Measurements from ENCODE around the gene OTUD3. TPM values are rescaled to one million over a fixed set of nuclear protein-coding genes. Genes with fewer than 3 reads are reported as not detected.
"Not testable (repeated sequence)": the region's sequence is repeated elsewhere in the genome, so short reads cannot be mapped to it uniquely, and the experiment has no call there.

The OTUD3 gene
- 2.2 and 2.4 TPM in 2 replicates for total RNA-seq

- DNase-seq (ENCODE audit: low read depth in 2 of 2) = peak; percentile 95 to 98
These were observed at the start of gene OTUD3 for GRCh38 chr1:19882111-19883071. Gene OTUD3 (plus strand): TSS chr1:19882395. CDS start chr1:19882514, 119 bp downstream.

- DNase-seq (ENCODE audit: low read depth in 2 of 2) = no peak
These were observed 46.6 kb upstream of the OTUD3 start for GRCh38 chr1:19835578-19835977.

- DNase-seq (ENCODE audit: low read depth in 2 of 2) = no peak
These were observed 44.3 kb upstream of the OTUD3 start for GRCh38 chr1:19837866-19838265.

GRCh38 chr1:19840228-19840627 is 42.0 kb upstream of the OTUD3 start:
- no peak for DNase-seq (ENCODE audit: low read depth in 2 of 2)

DNA sequence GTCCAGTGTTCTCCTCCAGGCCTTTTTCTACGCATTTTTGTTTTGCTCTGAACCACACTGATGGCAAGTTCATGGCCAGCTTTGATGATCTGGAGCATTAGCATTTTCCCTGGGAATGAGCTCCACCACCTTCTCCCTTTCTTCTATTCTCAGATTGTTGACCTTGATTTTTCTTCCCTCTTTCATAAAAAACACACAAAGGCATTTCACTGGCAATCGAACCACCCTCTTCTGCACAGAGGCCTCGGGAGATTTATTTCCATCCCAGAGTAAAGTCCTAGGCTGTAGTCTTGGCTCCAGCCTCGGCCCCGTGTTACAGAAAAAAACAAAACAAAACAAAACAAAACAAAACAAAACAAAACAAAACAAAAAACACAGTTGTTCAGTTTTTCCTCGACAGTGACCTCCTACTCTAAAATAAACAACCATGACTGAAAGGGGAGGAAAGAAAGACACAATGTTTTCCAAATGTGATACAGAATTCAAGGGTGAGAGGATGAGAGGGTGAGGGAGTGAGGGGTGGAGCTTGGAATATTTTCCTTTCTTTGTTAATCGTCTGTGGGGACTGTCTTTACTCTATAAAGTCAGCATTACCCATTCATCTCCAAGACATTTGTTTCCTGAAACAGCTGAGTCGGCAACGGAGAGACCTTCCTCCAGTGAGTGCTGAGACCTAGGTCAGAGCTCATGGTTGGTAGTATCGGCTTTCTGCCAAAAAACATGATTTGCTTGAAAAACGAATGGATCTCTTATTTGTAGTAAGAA is 37.3 kb upstream of the OTUD3 start:
- no peak for DNase-seq (ENCODE audit: low read depth in 2 of 2)

- DNase-seq (ENCODE audit: low read depth in 2 of 2) = no peak
These were observed 36.6 kb upstream of the OTUD3 start for GRCh38 chr1:19845555-19845954.

- DNase-seq (ENCODE audit: low read depth in 2 of 2) = no peak
These were observed 35.9 kb upstream of the OTUD3 start for GRCh38 chr1:19846338-19846737.

GRCh38 chr1:19847334-19847733 is 34.9 kb upstream of the OTUD3 start:
- not testable (repeated sequence) for DNase-seq (ENCODE audit: low read depth in 2 of 2)

GRCh38 chr1:19849307-19849706 is 32.9 kb upstream of the OTUD3 start:
- not testable (repeated sequence) for DNase-seq (ENCODE audit: low read depth in 2 of 2)

- DNase-seq (ENCODE audit: low read depth in 2 of 2) = no peak
These were observed 32.0 kb upstream of the OTUD3 start for GRCh38 chr1:19850214-19850613.

- no peak for DNase-seq (ENCODE audit: low read depth in 2 of 2)
These were observed 30.2 kb upstream of the OTUD3 start for GRCh38 chr1:19852036-19852435.

GRCh38 chr1:19854866-19855265 is 27.3 kb upstream of the OTUD3 start:
- no peak for DNase-seq (ENCODE audit: low read depth in 2 of 2)

GRCh38 chr1:19858893-19859292 is 23.3 kb upstream of the OTUD3 start:
- DNase-seq (ENCODE audit: low read depth in 2 of 2) = no peak

GRCh38 chr1:19859876-19860275 is 22.3 kb upstream of the OTUD3 start:
- peak in 1 of 2 donors; percentile 11 for DNase-seq (ENCODE audit: low read depth in 2 of 2)

DNA sequence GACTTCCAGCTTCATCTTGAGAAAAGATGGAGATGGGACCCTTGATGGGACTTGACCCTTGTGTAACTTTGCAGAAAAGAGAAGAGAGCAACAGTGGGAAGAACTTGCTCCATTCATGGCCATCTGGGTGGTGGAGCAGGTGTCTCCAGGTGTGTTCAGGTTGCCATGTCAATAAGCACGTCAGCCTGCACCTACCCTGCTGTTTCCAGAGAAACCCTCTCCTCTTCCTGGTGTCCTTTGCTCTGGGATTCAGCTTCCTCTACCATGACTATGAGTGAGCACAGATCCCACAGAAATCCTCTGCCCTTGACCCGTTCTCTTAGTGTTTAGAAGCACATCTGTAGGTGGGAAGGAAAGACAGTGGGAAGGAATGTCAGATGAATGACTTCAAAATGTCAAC is 21.8 kb upstream of the OTUD3 start:
- no peak for DNase-seq (ENCODE audit: low read depth in 2 of 2)

- peak in 1 of 2 donors; percentile 31 for DNase-seq (ENCODE audit: low read depth in 2 of 2)
These were observed 21.2 kb upstream of the OTUD3 start for GRCh38 chr1:19861034-19861433.

DNA sequence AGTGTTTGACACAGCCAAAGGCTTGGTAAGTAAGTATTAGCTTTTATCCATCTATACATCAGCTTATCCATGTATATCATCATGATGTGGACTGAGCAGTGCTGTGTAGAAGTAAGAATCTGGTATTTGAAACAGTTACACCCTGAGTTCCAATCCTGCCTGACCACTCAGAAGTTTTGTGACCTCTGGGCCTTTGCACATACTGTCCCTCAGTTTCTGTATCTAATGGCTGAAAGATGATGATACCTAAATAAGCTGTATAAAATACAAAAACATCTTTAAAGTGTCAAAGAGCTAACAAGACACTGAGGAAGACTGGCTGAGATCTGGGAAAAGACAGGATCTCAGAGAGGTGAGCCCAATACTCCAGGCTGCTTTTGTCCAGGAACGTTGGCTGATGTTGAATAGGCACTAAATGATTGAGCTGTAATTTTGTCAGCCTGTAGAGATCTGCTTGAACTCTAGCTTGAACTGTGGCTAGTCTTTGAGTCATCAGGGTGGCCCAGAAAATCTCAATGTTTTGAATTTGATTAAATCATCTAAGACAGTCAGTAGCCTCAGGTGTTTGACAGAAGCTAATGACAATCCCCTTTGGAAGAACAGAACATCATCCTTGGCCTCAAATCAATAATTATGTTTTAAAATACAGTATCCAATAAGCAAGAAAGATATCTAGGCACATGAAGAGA is 20.2 kb upstream of the OTUD3 start:
- DNase-seq (ENCODE audit: low read depth in 2 of 2) = no peak

- no peak for DNase-seq (ENCODE audit: low read depth in 2 of 2)
These were observed 19.3 kb upstream of the OTUD3 start for GRCh38 chr1:19862944-19863343.

DNA sequence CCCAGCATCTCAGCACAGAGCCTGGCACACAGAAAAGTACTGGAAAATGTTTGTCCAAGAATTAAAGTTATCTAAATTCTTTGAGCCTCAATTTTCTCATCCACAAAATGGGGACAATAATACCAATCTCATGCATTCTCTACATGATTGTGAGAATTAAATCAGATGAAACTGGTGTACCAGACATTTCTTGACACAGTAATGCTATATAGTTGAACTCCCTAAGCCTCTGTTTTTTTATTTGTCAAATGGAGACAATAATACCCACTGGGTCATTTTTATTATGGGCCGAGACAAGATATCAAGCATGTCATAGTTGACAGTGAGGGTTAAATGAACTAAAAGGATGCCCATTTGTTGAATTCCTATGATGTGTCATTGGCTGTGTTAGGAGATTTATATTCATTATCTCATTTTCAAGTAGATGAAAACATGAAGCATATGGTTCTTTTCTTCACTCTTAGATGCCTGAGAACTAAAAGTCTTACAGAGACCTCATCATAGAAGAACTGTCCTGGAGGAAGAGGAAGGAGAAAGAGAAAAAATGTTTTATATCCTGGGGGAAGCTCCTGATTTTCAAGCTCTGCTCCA is 17.5 kb upstream of the OTUD3 start:
- DNase-seq (ENCODE audit: low read depth in 2 of 2) = no peak

- DNase-seq (ENCODE audit: low read depth in 2 of 2) = no peak
These were observed 16.2 kb upstream of the OTUD3 start for GRCh38 chr1:19866029-19866428.

GRCh38 chr1:19866758-19867157 is 15.4 kb upstream of the OTUD3 start:
- DNase-seq (ENCODE audit: low read depth in 2 of 2) = no peak

All from dermis microvascular lymphatic vessel endothelial cell (primary cell).